Type B pancreatic cell (in vitro differentiated cells): ENCODE results near the gene B3GNT4. TPM values are rescaled to one million over a fixed set of nuclear protein-coding genes. Genes with fewer than 3 reads are reported as not detected.

Source experiments
- DNase-seq: peaks from one replicate; pipeline ENCODE4 v3.0.0; 2021; ENCODE audit warnings: mixed read lengths; ENCODE audit not compliant: unreplicated experiment; ENCODE audit errors: extremely low spot score
- H3K27ac Mint-ChIP-seq: 2 replicates; pipeline ENCODE4 v1.8.0; 2021; ENCODE audit warnings: mild to moderate bottlenecking, mixed read lengths
- H3K27me3 Mint-ChIP-seq: 2 replicates; pipeline ENCODE4 v1.8.0; 2021; ENCODE audit warnings: mixed read lengths
- H3K36me3 Mint-ChIP-seq: 2 replicates; pipeline ENCODE4 v1.8.0; 2021; ENCODE audit warnings: mixed read lengths
- H3K4me1 Mint-ChIP-seq: one replicate; pipeline ENCODE4 v1.8.0; 2021; ENCODE audit warnings: mixed read lengths; ENCODE audit not compliant: unreplicated experiment
- H3K4me3 Mint-ChIP-seq: 2 replicates; pipeline ENCODE4 v1.8.0; 2021; ENCODE audit warnings: mild to moderate bottlenecking, mixed read lengths
- H3K9me3 Mint-ChIP-seq: 2 replicates; pipeline ENCODE4 v1.8.0; 2021; ENCODE audit warnings: mixed read lengths
- CTCF ChIP-seq: fragments of 200-600 bp; sonication (generic); conservative IDR thresholded peaks from 2 replicates; pipeline ENCODE4 v1.5.0; 2021; ENCODE audit warnings: antibody characterized with exemption, mild to moderate bottlenecking
- total RNA-seq: library from RNA; stranded (reverse); gene quantifications from 2 replicates; pipeline ENCODE4 v1.2.1, GENCODE V29; 2021; ENCODE audit warnings: low replicate concordance

B3GNT4 gene
- total RNA-seq, 1 donor from 2014 or later, result 0.53 TPM

- Mint-ChIP-seq H3K4me1 (peaks cover 4% of the 10 kb centered on the region), H3K36me3 (peaks cover 28% of the 10 kb centered on the region), H3K27me3 (peaks cover 26% of the 10 kb centered on the region), H3K4me3 (no peak overlapping the region), H3K9me3 (no peaks in the 10 kb centered on the region), H3K27ac (no peak overlapping the region)
- no peak for DNase-seq
- no peak for TF ChIP-seq CTCF
Measured at GRCh38 chr12:122208073-122208820, 4.7 kb downstream of the B3GNT4 start.

GRCh38 chr12:122215771-122216170 is 12.3 kb downstream of the B3GNT4 start:
- TF ChIP-seq CTCF, result no peak
- H3K36me3 Mint-ChIP-seq, result peaks cover 27% of the 10 kb centered on the region
- no peaks in the 10 kb centered on the region for H3K9me3 Mint-ChIP-seq
- no peak overlapping the region for H3K27ac Mint-ChIP-seq
- H3K4me1 Mint-ChIP-seq, result no peaks in the 10 kb centered on the region
- DNase-seq, result no peak
- no peak overlapping the region for H3K4me3 Mint-ChIP-seq
- no peaks in the 10 kb centered on the region for H3K27me3 Mint-ChIP-seq

GRCh38 chr12:122216445-122216844 is 12.9 kb downstream of the B3GNT4 start:
- no peaks in the 10 kb centered on the region for H3K4me1 Mint-ChIP-seq
- DNase-seq, result no peak
- no peak for TF ChIP-seq CTCF
- peaks cover 30% of the 10 kb centered on the region for H3K36me3 Mint-ChIP-seq
- no peaks in the 10 kb centered on the region for H3K9me3 Mint-ChIP-seq
- H3K4me3 Mint-ChIP-seq, result no peak overlapping the region
- no peak overlapping the region for H3K27ac Mint-ChIP-seq
- no peaks in the 10 kb centered on the region for H3K27me3 Mint-ChIP-seq

- no peaks in the 10 kb centered on the region for H3K27me3 Mint-ChIP-seq
- H3K27ac Mint-ChIP-seq, result peak within 1 kb of the TSS; percentile 95
- H3K4me3 Mint-ChIP-seq, result peak within 1 kb of the TSS; percentile 95
- peaks cover 18% of the 10 kb centered on the region for H3K36me3 Mint-ChIP-seq
- DNase-seq, result peak; percentile 100
- H3K4me1 Mint-ChIP-seq, result peaks cover 10% of the 10 kb centered on the region
- no peaks in the 10 kb centered on the region for H3K9me3 Mint-ChIP-seq
- TF ChIP-seq CTCF, result no peak
Measured at GRCh38 chr12:122225683-122226365, 22.3 kb downstream of the B3GNT4 start, which contains the start of gene DIABLO. DIABLO (minus strand) TSS chr12:122226052; CDS start chr12:122226014, 38 bp downstream.

GRCh38 chr12:122226366-122227125 is 23.0 kb downstream of the B3GNT4 start:
- no peak for DNase-seq
- no peaks in the 10 kb centered on the region for H3K27me3 Mint-ChIP-seq
- H3K27ac Mint-ChIP-seq, result no peak overlapping the region

More at GRCh38 chr12:122226366-122227125, 23.0 kb downstream of the B3GNT4 start:
- no peak for TF ChIP-seq CTCF
- H3K9me3 Mint-ChIP-seq, result no peaks in the 10 kb centered on the region
- H3K36me3 Mint-ChIP-seq, result peaks cover 15% of the 10 kb centered on the region
- peaks cover 10% of the 10 kb centered on the region for H3K4me1 Mint-ChIP-seq
- H3K4me3 Mint-ChIP-seq, result peak overlapping the region; percentile 95
